Testis (tissue), 2 donors: ENCODE results near the gene LSM10.
A peak's percentile ranks its signal among the peaks of the same experiment; 100 is the strongest.

Experiments
- CTCF ChIP-seq, 3 experiments: fragments of 450-650 bp in 2 of 3; fragments of 200-600 bp in 1 of 3; sonication (generic) in 1 of 3; IDR thresholded peaks; one replicate each; pipeline ENCODE4 v1.5.1; 2016 to 2019; ENCODE audit warnings: antibody characterized with exemption in 3 of 3, mild to moderate bottlenecking in 2 of 3, moderate library complexity in 1 of 3
- POLR2A ChIP-seq: fragments of 450-650 bp; IDR thresholded peaks from one replicate; pipeline ENCODE4 v1.6.1; 2017; ENCODE audit warnings: antibody characterized with exemption, mild to moderate bottlenecking, moderate library complexity

GRCh38 chr1:36420836-36421317 is 23.2 kb upstream of the LSM10 start:
- no peak for TF ChIP-seq POLR2A
- peak; percentile 79 to 92 (median 92) for TF ChIP-seq CTCF (IDR thresholded peaks at IDR 0.05)
